Ishikawa (cell line): Measurements from ENCODE around the gene URB2.

Experiments
- CEBPB ChIP-seq: IDR thresholded peaks from 2 replicates; pipeline ENCODE4 v1.6.1; 2012
- CREB1 ChIP-seq: IDR thresholded peaks from 2 replicates; pipeline ENCODE4 v1.6.1; 2012; ENCODE audit warnings: low read depth
- EGR1 ChIP-seq: IDR thresholded peaks from 2 replicates; pipeline ENCODE4 v1.6.1; 2012
- EP300 ChIP-seq: IDR thresholded peaks from 2 replicates; pipeline ENCODE4 v1.6.1; 2012; ENCODE audit warnings: borderline replicate concordance
- FOXM1 ChIP-seq: IDR thresholded peaks from 2 replicates; pipeline ENCODE4 v1.6.1; 2012; ENCODE audit warnings: low read depth, borderline replicate concordance
- MAX ChIP-seq: IDR thresholded peaks from 2 replicates; pipeline ENCODE4 v1.6.1; 2012
- NFIC ChIP-seq: IDR thresholded peaks from 2 replicates; pipeline ENCODE4 v1.6.1; 2012
- RAD21 ChIP-seq: IDR thresholded peaks from 2 replicates; pipeline ENCODE4 v1.6.1; 2012; ENCODE audit warnings: low read depth
- TAF1 ChIP-seq: IDR thresholded peaks from 2 replicates; pipeline ENCODE4 v1.6.1; 2012; ENCODE audit warnings: low read depth, mild to moderate bottlenecking
- TCF12 ChIP-seq: IDR thresholded peaks from 2 replicates; pipeline ENCODE4 v1.6.1; 2012; ENCODE audit warnings: low read depth
- TEAD4 ChIP-seq: IDR thresholded peaks from 2 replicates; pipeline ENCODE4 v1.6.1; 2012
- USF1 ChIP-seq: IDR thresholded peaks from 2 replicates; pipeline ENCODE4 v1.6.1; 2012
- YY1 ChIP-seq: IDR thresholded peaks from 2 replicates; pipeline ENCODE4 v1.6.1; 2012; ENCODE audit warnings: low read depth
- ZBTB7A ChIP-seq: IDR thresholded peaks from 2 replicates; pipeline ENCODE4 v1.6.1; 2012; ENCODE audit warnings: low read depth
- TF ChIP-seq, protein P1 (sequence below): IDR thresholded peaks from 2 replicates; pipeline ENCODE4 v1.6.1; 2012; ENCODE audit warnings: low read depth, mild to moderate bottlenecking

Gene URB2

GRCh38 chr1:229643996-229644745 lies 18.1 kb downstream of the URB2 start:
- TF ChIP-seq YY1 (no peak), FOXM1 (no peak), CEBPB (no peak), EGR1 (no peak), NFIC (no peak), TCF12 (no peak)

- no peak for TF ChIP-seq YY1
- TF ChIP-seq ZBTB7A: no peak
- no peak for TF ChIP-seq RAD21
- no peak for TF ChIP-seq CEBPB
- TF ChIP-seq TAF1: no peak
- no peak for TF ChIP-seq TCF12
- no peak for TF ChIP-seq FOXM1
- TF ChIP-seq NFIC: no peak
- TF ChIP-seq EGR1: no peak
These were observed 19.4 kb downstream of the URB2 start for GRCh38 chr1:229645324-229645993.

DNA sequence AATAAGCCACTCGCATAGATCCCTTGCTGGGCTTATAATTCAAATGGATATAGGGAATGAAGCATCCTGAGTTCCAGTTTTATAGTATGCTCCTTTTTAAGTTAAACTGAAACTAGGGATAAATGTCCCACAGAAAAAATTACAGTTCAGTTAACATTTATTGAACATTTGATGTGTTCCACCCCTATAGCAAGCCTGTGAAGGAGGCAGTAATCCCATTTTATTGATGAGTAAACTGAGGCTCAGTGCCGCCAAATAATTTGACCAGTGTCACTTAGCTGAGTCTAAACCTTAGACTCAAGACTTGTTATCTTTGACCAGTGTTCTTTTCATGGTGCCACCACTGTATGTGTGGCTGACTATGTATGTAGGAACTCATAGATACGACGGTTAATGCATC lies 22.4 kb downstream of the URB2 start:
- no peak for TF ChIP-seq MAX
- TF ChIP-seq USF1: no peak
- no peak for TF ChIP-seq RAD21
- TF ChIP-seq TCF12: no peak
- TF ChIP-seq TEAD4: no peak
- no peak for TF ChIP-seq CEBPB
- no peak for TF ChIP-seq FOXM1
- TF ChIP-seq CREB1: no peak
- TF ChIP-seq NFIC: no peak

- TF ChIP-seq MAX (no peak), EP300 (no peak), CREB1 (no peak), ZBTB7A (no peak), NFIC (no peak), TAF1 (no peak), RAD21 (no peak), CEBPB (no peak), USF1 (no peak)
- TF ChIP-seq, protein P1, sequence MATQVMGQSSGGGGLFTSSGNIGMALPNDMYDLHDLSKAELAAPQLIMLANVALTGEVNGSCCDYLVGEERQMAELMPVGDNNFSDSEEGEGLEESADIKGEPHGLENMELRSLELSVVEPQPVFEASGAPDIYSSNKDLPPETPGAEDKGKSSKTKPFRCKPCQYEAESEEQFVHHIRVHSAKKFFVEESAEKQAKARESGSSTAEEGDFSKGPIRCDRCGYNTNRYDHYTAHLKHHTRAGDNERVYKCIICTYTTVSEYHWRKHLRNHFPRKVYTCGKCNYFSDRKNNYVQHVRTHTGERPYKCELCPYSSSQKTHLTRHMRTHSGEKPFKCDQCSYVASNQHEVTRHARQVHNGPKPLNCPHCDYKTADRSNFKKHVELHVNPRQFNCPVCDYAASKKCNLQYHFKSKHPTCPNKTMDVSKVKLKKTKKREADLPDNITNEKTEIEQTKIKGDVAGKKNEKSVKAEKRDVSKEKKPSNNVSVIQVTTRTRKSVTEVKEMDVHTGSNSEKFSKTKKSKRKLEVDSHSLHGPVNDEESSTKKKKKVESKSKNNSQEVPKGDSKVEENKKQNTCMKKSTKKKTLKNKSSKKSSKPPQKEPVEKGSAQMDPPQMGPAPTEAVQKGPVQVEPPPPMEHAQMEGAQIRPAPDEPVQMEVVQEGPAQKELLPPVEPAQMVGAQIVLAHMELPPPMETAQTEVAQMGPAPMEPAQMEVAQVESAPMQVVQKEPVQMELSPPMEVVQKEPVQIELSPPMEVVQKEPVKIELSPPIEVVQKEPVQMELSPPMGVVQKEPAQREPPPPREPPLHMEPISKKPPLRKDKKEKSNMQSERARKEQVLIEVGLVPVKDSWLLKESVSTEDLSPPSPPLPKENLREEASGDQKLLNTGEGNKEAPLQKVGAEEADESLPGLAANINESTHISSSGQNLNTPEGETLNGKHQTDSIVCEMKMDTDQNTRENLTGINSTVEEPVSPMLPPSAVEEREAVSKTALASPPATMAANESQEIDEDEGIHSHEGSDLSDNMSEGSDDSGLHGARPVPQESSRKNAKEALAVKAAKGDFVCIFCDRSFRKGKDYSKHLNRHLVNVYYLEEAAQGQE: no peak
These were observed 24.0 kb downstream of the URB2 start for GRCh38 chr1:229650045-229650444.

GRCh38 chr1:229651546-229651945 lies 25.5 kb downstream of the URB2 start:
- no peak for TF ChIP-seq YY1
- TF ChIP-seq TEAD4: no peak
- TF ChIP-seq CREB1: no peak
- TF ChIP-seq, protein P1: no peak
- TF ChIP-seq NFIC: no peak
- no peak for TF ChIP-seq EGR1
- TF ChIP-seq RAD21: no peak
- TF ChIP-seq ZBTB7A: no peak
- no peak for TF ChIP-seq TAF1
- TF ChIP-seq USF1: no peak
- no peak for TF ChIP-seq MAX
- TF ChIP-seq FOXM1: no peak
- TF ChIP-seq TCF12: no peak
